ENCODE data around the gene POLN. TPM values are rescaled to one million over a fixed set of nuclear protein-coding genes. Genes with fewer than 3 reads are reported as not detected.

POLN gene
- total RNA-seq, 2 donors from 2014 or later: 3.8 to 15.2 TPM

DNA sequence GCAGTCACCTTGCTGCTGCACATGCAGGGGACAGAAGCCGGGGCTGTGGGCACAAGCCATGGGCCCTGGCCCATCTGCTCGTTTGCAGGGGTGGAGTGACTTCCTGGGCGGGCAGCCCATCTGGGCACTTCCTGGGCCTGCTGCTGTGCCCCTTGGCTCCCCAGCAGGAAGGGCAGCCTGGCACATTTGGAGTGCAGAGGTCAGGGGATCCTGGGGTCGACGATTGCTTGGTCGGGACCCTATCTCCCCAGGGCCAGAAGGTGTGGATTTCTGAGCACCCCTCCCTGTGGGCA is 30.9 kb upstream of the POLN start:
- no peaks in the 10 kb centered on the region for H3K9me3 ChIP-seq
- DNase-seq (ENCODE audit: low spot score): no peak
- TF ChIP-seq, protein P1, sequence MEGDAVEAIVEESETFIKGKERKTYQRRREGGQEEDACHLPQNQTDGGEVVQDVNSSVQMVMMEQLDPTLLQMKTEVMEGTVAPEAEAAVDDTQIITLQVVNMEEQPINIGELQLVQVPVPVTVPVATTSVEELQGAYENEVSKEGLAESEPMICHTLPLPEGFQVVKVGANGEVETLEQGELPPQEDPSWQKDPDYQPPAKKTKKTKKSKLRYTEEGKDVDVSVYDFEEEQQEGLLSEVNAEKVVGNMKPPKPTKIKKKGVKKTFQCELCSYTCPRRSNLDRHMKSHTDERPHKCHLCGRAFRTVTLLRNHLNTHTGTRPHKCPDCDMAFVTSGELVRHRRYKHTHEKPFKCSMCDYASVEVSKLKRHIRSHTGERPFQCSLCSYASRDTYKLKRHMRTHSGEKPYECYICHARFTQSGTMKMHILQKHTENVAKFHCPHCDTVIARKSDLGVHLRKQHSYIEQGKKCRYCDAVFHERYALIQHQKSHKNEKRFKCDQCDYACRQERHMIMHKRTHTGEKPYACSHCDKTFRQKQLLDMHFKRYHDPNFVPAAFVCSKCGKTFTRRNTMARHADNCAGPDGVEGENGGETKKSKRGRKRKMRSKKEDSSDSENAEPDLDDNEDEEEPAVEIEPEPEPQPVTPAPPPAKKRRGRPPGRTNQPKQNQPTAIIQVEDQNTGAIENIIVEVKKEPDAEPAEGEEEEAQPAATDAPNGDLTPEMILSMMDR (IDR thresholded peaks at IDR 0.05): no peak
- no peak for TF ChIP-seq POLR2A (IDR thresholded peaks at IDR 0.05)
- no peak for TF ChIP-seq POLR2AphosphoS5 (IDR thresholded peaks at IDR 0.05)
- H3K27me3 ChIP-seq (replicated peaks; ENCODE audit: insufficient read depth): no peaks in the 10 kb centered on the region
- no peaks in the 10 kb centered on the region for H3K4me1 ChIP-seq (replicated peaks)
- intact Hi-C loops (cut with DNase I): no loop called here
- H3K4me3 ChIP-seq: no peak overlapping the region
- 86% methylated on average over 6 of the region's 6 CpGs for WGBS
- no peaks in the 10 kb centered on the region for H3K36me3 ChIP-seq
- no peak overlapping the region for H3K27ac ChIP-seq

DNA sequence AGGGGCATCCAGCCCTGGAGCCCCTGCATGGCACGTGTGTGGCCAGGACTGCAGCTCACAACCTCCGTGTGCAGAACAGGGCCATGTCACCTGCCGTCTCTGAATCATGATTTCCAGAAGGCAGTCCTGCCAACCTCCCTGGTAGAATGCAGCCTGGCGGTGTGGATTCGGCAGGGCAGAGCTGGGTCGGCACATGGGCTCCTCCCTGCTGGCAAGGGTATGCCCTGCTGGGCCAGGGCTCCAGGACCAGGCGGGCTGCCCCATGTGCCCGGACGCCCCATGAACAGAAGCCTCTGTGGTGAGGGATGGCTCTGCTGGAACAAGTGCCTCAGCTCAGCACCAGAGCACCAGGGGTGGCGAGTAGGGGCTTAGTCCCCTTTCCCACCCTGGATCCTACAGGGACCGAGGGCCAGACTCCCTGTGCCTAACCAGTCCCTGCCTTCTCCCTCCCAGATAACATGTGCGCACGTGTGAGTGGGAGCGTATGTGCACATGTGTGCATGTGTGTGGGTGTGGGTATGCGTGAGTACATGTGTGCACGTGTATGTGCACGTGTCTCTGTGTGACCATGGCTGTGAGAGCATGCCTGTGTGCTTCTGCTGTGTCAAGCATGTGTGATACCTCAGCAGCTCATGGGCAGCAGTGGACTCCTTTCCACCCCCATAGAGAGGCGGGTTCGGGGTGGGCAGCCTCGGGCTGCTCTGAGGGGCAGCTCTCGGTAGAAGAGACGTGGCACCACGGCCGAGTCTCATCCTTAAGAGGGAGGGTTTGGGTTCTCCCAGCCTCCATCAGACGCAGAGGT is 30.3 kb upstream of the POLN start:
- Histone ChIP-seq H3K4me3 (no peak overlapping the region), H3K9me3 (no peaks in the 10 kb centered on the region), H3K4me1 (replicated peaks) (no peaks in the 10 kb centered on the region), H3K36me3 (no peaks in the 10 kb centered on the region), H3K27ac (no peak overlapping the region), H3K27me3 (replicated peaks; ENCODE audit: insufficient read depth) (no peaks in the 10 kb centered on the region)
- WGBS: 91% methylated on average over 21 of the region's 25 CpGs
- intact Hi-C loops (cut with DNase I): no loop called here
- DNase-seq (ENCODE audit: low spot score): no peak
- TF ChIP-seq POLR2A (IDR thresholded peaks at IDR 0.05): no peak
- no peak for TF ChIP-seq POLR2AphosphoS5 (IDR thresholded peaks at IDR 0.05)
- TF ChIP-seq, protein P1 (IDR thresholded peaks at IDR 0.05): no peak

DNA sequence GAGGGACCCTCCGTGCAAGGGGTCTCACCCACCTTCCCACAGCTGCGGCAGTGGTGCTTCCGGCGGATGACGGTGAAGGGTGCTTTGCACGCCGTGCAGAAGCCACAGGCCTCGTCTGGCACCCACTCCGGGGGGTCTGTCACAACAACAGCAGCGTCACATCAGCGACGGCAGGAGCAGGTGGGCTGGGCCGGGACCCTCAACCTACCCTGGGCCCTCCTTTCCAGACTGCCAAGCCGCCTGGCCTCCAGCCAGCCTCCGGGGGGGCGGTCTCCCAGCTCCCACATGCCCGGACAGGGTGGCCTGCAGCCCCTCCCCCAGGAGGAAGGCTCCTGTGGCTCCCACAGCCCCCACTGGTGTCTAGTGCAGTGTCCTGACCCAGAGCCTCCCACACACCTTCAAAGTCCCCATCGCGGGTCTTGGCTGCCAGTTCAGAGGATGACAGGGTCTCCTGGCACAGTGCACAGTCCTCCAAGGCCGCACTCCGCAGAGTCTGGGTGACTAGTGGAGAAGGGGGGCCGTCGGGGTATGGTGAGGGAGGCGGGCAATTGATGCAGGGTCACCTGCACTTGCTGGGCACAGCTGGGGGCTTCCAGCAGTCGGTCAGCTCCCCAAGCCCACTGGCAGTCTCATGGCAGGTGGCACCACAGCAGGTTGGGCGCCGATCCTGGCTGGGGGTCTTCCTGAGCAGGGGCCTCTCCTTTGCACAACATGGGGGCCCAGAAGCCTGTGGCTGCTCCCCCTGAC is 29.5 kb upstream of the POLN start:
- WGBS: 75% methylated on average over 27 of the region's 27 CpGs
- intact Hi-C loops (cut with DNase I): no loop called here
- Histone ChIP-seq H3K36me3 (no peaks in the 10 kb centered on the region), H3K4me3 (no peak overlapping the region), H3K27ac (no peak overlapping the region), H3K27me3 (replicated peaks; ENCODE audit: insufficient read depth) (no peaks in the 10 kb centered on the region), H3K9me3 (no peaks in the 10 kb centered on the region), H3K4me1 (replicated peaks) (no peaks in the 10 kb centered on the region)
- no peak for DNase-seq (ENCODE audit: low spot score)
- TF ChIP-seq POLR2A (IDR thresholded peaks at IDR 0.05): no peak
- TF ChIP-seq POLR2AphosphoS5 (IDR thresholded peaks at IDR 0.05): no peak
- TF ChIP-seq, protein P1 (IDR thresholded peaks at IDR 0.05): no peak

DNA sequence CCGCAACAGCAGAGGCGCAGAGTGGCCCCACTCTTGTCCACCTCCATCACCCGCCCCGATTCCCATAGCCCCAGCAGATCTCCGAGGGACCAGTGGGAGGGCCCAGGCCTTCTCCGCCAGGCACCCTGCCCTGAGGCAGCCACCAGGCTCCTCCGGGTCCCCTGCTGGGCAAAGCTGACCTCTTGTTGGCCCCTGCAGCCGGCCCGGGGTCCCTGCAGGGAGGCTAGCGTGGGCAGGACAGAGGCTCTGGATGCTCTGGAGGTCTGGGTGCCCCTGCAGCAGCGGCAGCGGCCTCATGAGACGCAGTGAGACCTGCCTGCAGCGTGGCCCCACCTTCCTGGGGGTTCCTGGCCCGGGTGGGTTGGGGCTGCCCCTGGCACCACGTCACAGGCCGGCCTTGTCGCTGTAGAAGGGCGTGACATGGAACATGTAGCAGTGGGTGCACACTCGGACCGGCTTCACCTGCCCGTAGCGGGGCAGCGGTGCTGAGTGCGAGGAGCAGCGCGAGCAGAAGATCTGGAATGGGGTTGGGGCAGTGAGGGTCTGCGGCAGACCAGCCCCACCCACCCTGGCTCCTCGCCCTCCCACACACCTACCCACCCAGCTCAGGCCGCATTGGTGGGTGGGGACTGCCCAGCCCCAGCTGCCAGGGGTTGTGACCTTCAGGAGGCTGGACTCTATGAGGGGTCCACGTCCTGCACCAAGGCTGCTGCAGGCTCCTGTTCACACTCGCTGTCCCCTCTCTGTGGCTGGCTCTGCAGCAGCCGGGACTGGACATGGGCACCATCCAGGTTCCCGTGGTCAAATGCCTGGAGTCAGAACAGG is 28.6 kb upstream of the POLN start:
- H3K4me3 ChIP-seq: no peak overlapping the region
- H3K36me3 ChIP-seq: no peaks in the 10 kb centered on the region
- H3K27ac ChIP-seq: no peak overlapping the region
- 87% methylated on average over 14 of the region's 34 CpGs for WGBS
- TF ChIP-seq, protein P1 (IDR thresholded peaks at IDR 0.05): no peak
- intact Hi-C loops (cut with DNase I): no loop called here
- no peak for DNase-seq (ENCODE audit: low spot score)
- no peaks in the 10 kb centered on the region for H3K27me3 ChIP-seq (replicated peaks; ENCODE audit: insufficient read depth)
- no peaks in the 10 kb centered on the region for H3K9me3 ChIP-seq
- H3K4me1 ChIP-seq (replicated peaks): peaks cover 9% of the 10 kb centered on the region
